HG03139 (cell line): ENCODE measurements around the gene GAREM1.

Source experiments
- ATAC-seq: cut with Tn5 transposase; IDR thresholded peaks from one replicate; pipeline ENCODE4 v1.9.1; 2021; ENCODE audit not compliant: unreplicated experiment

GAREM1 gene

GRCh38 chr18:32335228-32335627 is 135.5 kb downstream of the GAREM1 start:
- no peak for ATAC-seq

GRCh38 chr18:32333781-32334180 is 136.9 kb downstream of the GAREM1 start:
- no peak for ATAC-seq

GRCh38 chr18:32332708-32333107 is 138.0 kb downstream of the GAREM1 start:
- no peak for ATAC-seq

- no peak for ATAC-seq
These were observed 141.7 kb downstream of the GAREM1 start for GRCh38 chr18:32328974-32329373.

GRCh38 chr18:32328379-32328778 is 142.3 kb downstream of the GAREM1 start:
- no peak for ATAC-seq

- ATAC-seq = no peak
These were observed 144.0 kb downstream of the GAREM1 start for GRCh38 chr18:32326450-32327308.

- ATAC-seq = no peak
These were observed 146.5 kb downstream of the GAREM1 start for GRCh38 chr18:32324181-32324580.

GRCh38 chr18:32321826-32322225 is 148.9 kb downstream of the GAREM1 start:
- ATAC-seq = no peak

- ATAC-seq = no peak
These were observed 151.6 kb downstream of the GAREM1 start for GRCh38 chr18:32319084-32319483.

- ATAC-seq = no peak
These were observed 152.1 kb downstream of the GAREM1 start for GRCh38 chr18:32318581-32318980.

GRCh38 chr18:32317651-32318050 is 153.0 kb downstream of the GAREM1 start:
- ATAC-seq = no peak

- no peak for ATAC-seq
These were observed 154.8 kb downstream of the GAREM1 start for GRCh38 chr18:32315881-32316280.

GRCh38 chr18:32310774-32311173 is 159.9 kb downstream of the GAREM1 start:
- no peak for ATAC-seq

- no peak for ATAC-seq
These were observed 160.6 kb downstream of the GAREM1 start for GRCh38 chr18:32310101-32310500.

- no peak for ATAC-seq
These were observed 162.1 kb downstream of the GAREM1 start for GRCh38 chr18:32308493-32309120.

GRCh38 chr18:32303400-32303799 is 167.3 kb downstream of the GAREM1 start:
- no peak for ATAC-seq

- ATAC-seq = no peak
These were observed 167.9 kb downstream of the GAREM1 start for GRCh38 chr18:32302806-32303205.

GRCh38 chr18:32301976-32302743 is 168.5 kb downstream of the GAREM1 start:
- ATAC-seq = peak; percentile 71

GRCh38 chr18:32301361-32301760 is 169.3 kb downstream of the GAREM1 start:
- ATAC-seq = no peak

GRCh38 chr18:32300914-32301313 is 169.8 kb downstream of the GAREM1 start:
- no peak for ATAC-seq

- no peak for ATAC-seq
These were observed 171.2 kb downstream of the GAREM1 start for GRCh38 chr18:32299484-32299883.
